HG02973 (cell line): ENCODE measurements around the gene SRPRA.
"Not testable (repeated sequence)": the region's sequence is repeated elsewhere in the genome, so short reads cannot be mapped to it uniquely, and the experiment has no call there.

Experiments used
- ATAC-seq: cut with Tn5 transposase; IDR thresholded peaks from one replicate; pipeline ENCODE4 v1.9.1; 2021; ENCODE audit warnings: moderate library complexity; ENCODE audit not compliant: unreplicated experiment

SRPRA gene

GRCh38 chr11:126268708-126269579, at the start of gene SRPRA, which contains the start of gene FOXRED1:
Gene SRPRA (minus strand): TSS chr11:126268895. CDS start chr11:126268804, 91 bp downstream.
Gene FOXRED1 (plus strand): TSS chr11:126269154. CDS start chr11:126269207, 53 bp downstream.
- peak; percentile 99 for ATAC-seq

- ATAC-seq, result peak; percentile 27
Observed at GRCh38 chr11:126317756-126318573, 49.3 kb upstream of the SRPRA start.

- no peak for ATAC-seq
Observed at GRCh38 chr11:126317432-126317755, 48.7 kb upstream of the SRPRA start.

GRCh38 chr11:126313826-126314225, 45.1 kb upstream of the SRPRA start:
- ATAC-seq, result no peak

- ATAC-seq, result no peak
Observed at GRCh38 chr11:126312961-126313360, 44.3 kb upstream of the SRPRA start.

GRCh38 chr11:126311401-126312291, 43.0 kb upstream of the SRPRA start:
- peak; percentile 70 for ATAC-seq

- no peak for ATAC-seq
Observed at GRCh38 chr11:126310992-126311310, 42.3 kb upstream of the SRPRA start.

GRCh38 chr11:126310200-126310991, 41.7 kb upstream of the SRPRA start:
- ATAC-seq, result peak; percentile 36

GRCh38 chr11:126308771-126309170, 40.1 kb upstream of the SRPRA start:
- not testable (repeated sequence) for ATAC-seq

- ATAC-seq, result no peak
Observed at GRCh38 chr11:126308271-126308671, 39.6 kb upstream of the SRPRA start.

- ATAC-seq, result no peak
Observed at GRCh38 chr11:126307706-126308105, 39.0 kb upstream of the SRPRA start.

GRCh38 chr11:126305699-126306098, 37.0 kb upstream of the SRPRA start:
- ATAC-seq, result peak; percentile 68

GRCh38 chr11:126304457-126305075, 35.9 kb upstream of the SRPRA start:
- no peak for ATAC-seq

- peak; percentile 86 for ATAC-seq
Observed at GRCh38 chr11:126303623-126304456, 35.1 kb upstream of the SRPRA start, which contains the start of gene DCPS. Gene DCPS (plus strand): TSS chr11:126304060. CDS start chr11:126304081, 21 bp downstream.

- ATAC-seq, result no peak
Observed at GRCh38 chr11:126297004-126297403, 28.3 kb upstream of the SRPRA start.

GRCh38 chr11:126293726-126294125, 25.0 kb upstream of the SRPRA start:
- ATAC-seq, result no peak

- no peak for ATAC-seq
Observed at GRCh38 chr11:126290887-126291286, 22.2 kb upstream of the SRPRA start.

GRCh38 chr11:126288237-126288636, 19.5 kb upstream of the SRPRA start:
- ATAC-seq, result no peak

- peak; percentile 45 for ATAC-seq
Observed at GRCh38 chr11:126284829-126285228, 16.1 kb upstream of the SRPRA start.
